Measurements from ENCODE around the gene CEP112. TPM values are rescaled to one million over a fixed set of nuclear protein-coding genes. Genes with fewer than 3 reads are reported as not detected.

The CEP112 gene
- total and polyA plus RNA-seq, 9 of the 15 experiments (the other 6 are each of a cell fraction or from before 2014, with no cell fraction given) = 0.84 TPM; not detected in 8

GRCh38 chr17:65942592-65942991, 249.3 kb downstream of the CEP112 start (continued):
- TF ChIP-seq NBN (IDR thresholded peaks at IDR 0.05; ENCODE audit: low read depth) (no peak), CBX8 (IDR thresholded peaks at IDR 0.05; ENCODE audit: borderline replicate concordance, extremely low read depth, low read depth, low read length, poor library complexity, severe bottlenecking) (no peak), ZNF165 (CRISPR knock-in tag; IDR thresholded peaks at IDR 0.05; ENCODE audit: borderline replicate concordance) (no peak), NR4A1 (CRISPR knock-in tag; IDR thresholded peaks at IDR 0.05) (no peak), NR4A1 (tag; IDR thresholded peaks at IDR 0.05) (no peak), PPARD (CRISPR knock-in tag; IDR thresholded peaks at IDR 0.05) (no peak), ETS1 (conservative IDR thresholded peaks at IDR 0.05; ENCODE audit: control insufficient read depth, low read depth, low read length) (no peak), MYBL2 (IDR thresholded peaks at IDR 0.05; ENCODE audit: low read depth) (no peak), MYBL2 (CRISPR knock-in tag; IDR thresholded peaks at IDR 0.05; ENCODE audit: borderline replicate concordance) (no peak), TCFL5 (CRISPR knock-in tag; conservative IDR thresholded peaks at IDR 0.05) (no peak), HNRNPH1 (optimal IDR thresholded peaks at IDR 0.05; ENCODE audit: low read depth, low read length) (no peak)
